Measurements from ENCODE around the gene TEX38.

DNA sequence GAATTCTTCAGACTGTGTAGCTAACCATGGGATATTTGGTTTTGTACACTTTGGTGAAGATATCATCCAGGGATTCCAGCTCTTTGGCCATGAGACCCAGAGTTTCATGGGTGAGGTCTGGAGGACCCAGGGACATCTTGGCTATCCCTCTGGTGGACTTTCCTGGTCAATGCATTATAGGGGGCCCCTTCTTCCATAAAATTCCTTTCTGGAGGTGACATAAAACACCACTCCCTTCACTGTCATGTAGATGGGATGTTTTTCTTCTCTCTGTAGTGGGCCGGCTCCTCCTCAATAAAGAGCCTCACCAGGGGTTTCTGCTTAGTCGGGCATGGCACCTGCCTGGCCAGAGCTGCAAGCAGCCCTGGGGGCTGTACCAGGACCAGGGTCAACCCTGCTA, 5.7 kb upstream of the TEX38 start:
- TF ChIP-seq, protein P1, sequence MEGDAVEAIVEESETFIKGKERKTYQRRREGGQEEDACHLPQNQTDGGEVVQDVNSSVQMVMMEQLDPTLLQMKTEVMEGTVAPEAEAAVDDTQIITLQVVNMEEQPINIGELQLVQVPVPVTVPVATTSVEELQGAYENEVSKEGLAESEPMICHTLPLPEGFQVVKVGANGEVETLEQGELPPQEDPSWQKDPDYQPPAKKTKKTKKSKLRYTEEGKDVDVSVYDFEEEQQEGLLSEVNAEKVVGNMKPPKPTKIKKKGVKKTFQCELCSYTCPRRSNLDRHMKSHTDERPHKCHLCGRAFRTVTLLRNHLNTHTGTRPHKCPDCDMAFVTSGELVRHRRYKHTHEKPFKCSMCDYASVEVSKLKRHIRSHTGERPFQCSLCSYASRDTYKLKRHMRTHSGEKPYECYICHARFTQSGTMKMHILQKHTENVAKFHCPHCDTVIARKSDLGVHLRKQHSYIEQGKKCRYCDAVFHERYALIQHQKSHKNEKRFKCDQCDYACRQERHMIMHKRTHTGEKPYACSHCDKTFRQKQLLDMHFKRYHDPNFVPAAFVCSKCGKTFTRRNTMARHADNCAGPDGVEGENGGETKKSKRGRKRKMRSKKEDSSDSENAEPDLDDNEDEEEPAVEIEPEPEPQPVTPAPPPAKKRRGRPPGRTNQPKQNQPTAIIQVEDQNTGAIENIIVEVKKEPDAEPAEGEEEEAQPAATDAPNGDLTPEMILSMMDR (IDR thresholded peaks at IDR 0.05): no peak
- no peak for TF ChIP-seq POLR2A (IDR thresholded peaks at IDR 0.05)
